Measurements from ENCODE around the gene TMEM45A. TPM values are rescaled to one million over a fixed set of nuclear protein-coding genes. Genes with fewer than 3 reads are reported as not detected.
"Not testable (repeated sequence)": the region's sequence is repeated elsewhere in the genome, so short reads cannot be mapped to it uniquely, and the experiment has no call there.

The TMEM45A gene
- total RNA-seq, 1 donor from 2014 or later: 62.7 TPM

DNA sequence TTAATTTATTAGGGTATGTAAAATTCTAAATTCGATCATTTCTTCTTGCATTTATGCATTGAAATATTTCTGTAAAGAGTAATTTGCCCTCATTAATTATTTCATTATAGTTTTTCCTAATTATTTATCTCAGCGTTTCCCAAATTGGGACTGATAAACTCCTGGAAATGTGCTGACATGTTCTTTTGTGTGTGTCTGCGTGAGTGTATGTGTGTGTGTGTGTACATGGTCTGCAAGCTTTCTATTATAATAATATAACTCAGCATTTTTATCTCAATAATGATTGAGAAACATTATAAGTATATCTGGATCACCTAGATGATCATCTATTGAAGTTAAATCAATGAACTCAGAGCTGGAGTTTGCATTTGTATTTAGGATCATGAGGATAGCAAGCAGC lies 38.7 kb downstream of the TMEM45A start:
- ATAC-seq: no peak
- DNase-seq (ENCODE audit: low spot score): no peak

DNA sequence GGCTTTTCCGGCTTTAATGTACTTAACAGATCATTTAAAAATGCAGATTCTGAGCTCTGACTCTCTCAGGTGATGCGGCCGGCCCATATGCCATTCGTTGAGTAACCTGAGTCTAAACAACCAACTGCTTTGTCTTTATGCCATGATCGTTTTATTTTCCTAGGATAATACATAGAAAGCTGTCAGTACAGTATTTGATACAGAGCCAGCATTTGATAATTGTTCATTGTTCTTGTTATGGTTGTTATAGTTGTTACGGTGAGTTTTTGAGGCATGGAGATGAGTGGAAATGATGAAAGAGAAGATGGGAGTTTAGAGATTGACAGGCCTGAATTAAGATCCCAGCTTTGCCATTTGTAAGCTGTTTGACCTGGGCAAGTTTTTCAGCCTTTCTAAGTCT lies 40.0 kb downstream of the TMEM45A start:
- DNase-seq (ENCODE audit: low spot score) (no peak), ATAC-seq (no peak)

DNA sequence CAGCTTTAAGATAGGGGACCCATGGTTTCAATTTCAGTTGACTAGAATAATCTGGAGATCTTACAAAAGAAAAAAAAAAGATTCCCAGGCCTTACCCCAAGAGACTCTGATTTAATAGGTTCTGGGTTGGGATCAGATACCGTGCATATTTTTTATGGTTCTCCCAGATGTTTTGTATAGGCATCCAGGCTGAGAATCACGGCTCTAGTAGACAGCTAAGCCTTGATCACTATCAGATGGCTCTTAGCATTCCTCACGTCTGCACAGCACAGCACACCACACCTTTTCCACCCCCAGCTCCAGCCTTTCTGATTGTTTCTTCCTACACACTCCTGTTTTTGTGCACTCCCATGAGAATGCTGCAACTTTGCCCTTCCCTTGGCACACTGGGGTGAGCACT lies 40.8 kb downstream of the TMEM45A start:
- ATAC-seq: no peak
- DNase-seq (ENCODE audit: low spot score): no peak

DNA sequence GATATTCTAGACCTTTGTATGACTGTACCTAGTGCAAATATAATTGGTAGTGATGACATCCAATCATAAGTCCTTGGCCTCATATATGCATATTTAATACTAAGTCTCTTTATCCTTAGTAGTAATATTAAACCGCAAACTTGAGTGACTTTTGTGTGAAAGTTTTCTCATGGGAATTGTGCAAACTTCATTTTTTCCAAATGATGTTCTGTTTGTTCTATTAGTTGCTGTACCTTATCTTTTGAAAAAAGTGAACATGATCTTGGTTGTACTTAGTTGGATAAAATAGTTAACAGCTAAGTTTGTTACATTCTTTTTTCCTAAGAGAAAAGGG lies 43.2 kb downstream of the TMEM45A start:
- ATAC-seq (peak; percentile 48), DNase-seq (ENCODE audit: low spot score) (no peak)

DNA sequence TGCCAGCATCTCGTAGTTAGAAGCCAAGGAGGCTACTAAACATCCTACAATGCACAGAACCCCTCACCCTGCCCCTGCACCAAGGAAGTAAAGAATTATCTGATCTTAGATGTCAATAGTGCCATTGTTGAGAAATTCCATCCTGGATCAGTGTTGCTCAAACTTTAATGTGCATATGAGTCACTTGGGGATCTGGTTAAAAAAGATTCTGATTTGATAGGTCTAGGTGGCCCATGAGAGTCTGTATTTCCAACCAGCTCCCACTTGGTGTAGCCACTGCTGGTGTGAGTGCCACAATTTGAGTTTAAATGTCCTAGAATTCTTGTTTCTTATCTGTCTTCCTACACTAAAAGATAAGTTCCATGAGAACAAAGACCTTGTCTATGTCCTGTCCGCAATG lies 43.7 kb downstream of the TMEM45A start:
- ATAC-seq (peak; percentile 34), DNase-seq (ENCODE audit: low spot score) (no peak)

DNA sequence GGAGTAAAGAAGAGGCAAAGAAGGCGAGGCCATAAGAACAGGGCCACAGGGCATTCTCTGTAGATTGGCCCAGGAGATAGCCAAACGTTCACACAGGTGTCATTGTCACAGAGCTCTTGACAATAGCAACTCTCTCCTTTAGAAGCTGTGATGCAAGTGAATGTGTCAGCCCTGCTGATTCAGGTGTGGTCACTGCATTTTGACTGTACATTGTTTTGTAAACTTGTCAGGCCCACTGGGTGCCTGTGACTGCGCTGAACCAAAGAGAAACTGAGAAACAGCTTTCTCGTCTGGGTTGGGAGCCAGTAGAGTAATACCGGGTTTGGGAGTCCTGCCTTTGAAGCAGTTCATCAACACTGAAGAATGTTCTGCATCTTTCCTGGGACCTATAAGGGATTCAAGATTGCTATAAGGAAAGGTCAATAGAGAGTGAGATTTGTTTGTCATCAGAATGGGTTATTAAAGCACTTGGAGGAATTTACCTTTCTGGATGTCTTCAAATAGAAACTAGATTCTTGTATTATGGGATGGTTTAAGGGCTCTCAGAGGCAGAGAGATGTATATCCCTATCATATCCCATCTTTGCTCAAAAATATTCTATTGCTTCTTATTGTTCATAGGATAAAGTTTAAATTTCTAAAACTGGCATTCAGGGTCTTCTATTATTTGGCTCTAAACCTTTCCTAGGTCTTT lies 45.4 kb downstream of the TMEM45A start:
- ATAC-seq (no peak), DNase-seq (ENCODE audit: low spot score) (no peak)

DNA sequence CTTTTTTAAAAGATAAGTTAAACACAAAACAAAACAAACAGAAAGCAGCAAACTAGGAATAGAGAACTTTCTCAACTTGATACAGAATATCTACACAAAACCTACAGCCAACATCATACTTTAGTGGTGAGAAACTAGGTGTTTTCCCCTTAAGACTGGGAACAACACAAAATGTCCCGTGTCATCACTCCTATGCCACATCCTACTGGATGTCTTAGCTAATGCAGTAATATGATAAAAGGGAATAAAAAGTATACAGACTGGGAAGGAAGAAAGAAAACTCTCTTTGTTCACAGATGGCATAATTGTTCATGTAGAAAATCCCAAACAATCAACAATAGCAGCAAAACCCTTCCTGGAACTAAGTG lies 45.9 kb downstream of the TMEM45A start:
- ATAC-seq (no peak), DNase-seq (ENCODE audit: low spot score) (no peak)

DNA sequence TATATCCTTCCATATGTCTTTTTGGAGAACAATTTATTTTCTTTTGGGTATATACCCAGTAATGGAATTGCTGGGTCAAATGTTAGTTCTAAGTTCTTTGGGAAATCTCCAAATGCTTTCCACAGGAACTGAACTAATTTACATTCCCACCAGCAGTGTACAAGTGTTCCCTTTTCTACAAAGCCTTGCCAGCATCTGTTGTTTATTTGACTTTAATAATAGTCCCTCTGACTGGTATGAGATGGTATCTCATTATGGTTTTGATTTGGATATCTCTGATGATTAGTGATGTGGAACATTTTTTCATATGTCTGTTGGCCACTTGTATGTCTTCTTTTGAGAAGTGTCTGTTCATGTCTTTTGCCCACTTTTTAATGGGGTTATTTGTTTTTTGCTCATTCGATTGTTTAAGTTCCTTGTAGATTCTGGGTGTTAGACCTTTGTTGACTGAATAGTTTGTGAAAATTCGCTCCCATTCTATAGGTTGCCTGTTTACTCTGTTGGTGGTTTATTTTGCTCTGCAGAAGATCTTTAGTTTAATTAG lies 48.4 kb downstream of the TMEM45A start:
- DNase-seq (ENCODE audit: low spot score) (no peak), ATAC-seq (no peak)

DNA sequence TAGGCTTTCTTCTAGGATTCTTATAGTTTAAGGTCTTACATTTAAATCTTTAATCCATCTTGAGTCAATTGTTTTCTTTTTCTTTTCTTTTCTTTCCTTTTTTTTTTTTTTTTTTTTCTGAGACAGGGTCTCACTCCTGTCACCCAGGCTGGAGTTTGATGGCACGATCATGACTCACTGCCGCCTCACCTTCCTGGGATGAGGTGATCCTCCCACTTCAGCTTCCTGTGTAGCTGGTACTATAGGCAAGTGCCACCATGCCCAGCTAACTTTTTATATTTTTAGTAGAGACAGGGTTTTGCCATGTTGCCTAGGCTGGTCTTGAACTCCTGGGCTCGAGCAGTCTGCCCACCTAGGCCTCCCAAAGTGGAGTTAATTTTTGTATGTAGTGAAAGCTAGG lies 49.0 kb downstream of the TMEM45A start:
- not testable (repeated sequence) for ATAC-seq; DNase-seq (ENCODE audit: low spot score)

DNA sequence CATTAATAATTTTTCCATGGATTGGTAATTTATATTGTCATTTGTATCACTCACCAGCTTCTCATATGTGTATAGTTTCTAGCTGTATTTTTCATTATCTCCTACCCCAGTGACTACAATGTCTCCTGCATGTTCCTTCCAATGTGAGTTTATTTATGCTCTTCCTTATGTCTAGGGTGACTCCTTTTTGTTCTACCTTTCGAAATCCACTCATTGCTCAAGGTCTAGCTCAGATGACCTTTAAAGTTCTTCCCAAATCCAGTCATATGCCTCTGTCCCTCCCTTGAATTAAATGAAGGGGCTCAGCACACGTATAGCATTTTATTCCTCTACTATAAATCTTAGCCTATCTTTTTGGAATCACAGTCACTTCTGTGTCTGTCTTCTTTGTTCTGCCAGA lies 53.0 kb downstream of the TMEM45A start:
- no peak for ATAC-seq

DNA sequence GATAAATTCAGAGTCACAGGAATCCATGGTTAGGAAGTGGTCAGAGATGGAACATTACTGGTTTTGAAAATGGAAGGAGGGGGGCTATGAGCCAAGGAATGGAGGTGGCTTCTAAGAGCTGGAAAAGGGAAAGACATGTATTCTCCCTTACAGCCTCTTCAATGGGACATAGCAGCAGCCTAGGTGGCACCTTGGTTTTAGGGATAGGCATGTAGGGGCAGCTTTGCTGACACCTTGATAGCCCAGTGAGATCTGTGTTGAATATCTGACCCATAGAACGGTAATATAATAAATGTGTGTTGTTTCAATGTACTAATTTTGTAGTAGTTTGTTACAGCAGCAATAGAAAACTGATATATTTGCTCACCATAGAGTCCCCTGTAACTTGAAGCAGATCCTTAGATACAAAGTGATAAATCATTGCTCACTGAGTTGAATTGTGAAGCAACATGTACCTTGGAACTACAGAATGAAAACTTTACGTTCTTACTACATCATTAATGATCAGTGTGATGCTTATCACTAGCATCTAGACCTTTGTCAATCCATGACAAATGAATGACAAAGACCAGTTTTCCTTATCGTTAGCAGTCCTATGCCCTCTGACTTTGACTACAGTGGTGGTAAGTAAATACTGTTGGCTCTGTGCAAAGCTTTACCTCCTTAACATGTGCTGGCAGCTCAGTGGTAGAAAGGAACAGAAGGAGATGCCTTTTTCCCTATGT lies 53.8 kb downstream of the TMEM45A start:
- DNase-seq (ENCODE audit: low spot score) (no peak), ATAC-seq (peak; percentile 85)

More for the DNA sequence above, 53.0 kb downstream of the TMEM45A start:
- DNase-seq (ENCODE audit: low spot score): no peak

DNA sequence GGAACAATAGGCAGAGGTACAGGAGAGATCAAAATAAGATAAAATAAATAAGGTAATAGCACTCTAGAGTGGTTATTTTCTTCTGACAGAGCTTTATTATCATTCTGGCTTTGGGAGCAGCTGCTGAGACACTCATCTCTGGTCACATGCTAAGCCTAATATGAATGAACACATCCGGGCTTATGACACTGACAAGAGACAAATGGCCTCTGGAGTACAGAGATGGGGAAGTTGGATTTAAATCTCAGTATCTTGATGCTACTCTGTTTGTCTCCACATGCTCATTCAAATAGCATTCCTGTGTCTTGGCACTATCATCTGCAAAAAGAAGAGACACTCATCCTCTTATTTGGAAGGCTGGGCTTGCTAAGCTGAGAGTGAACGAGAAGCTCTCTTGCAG lies 55.6 kb downstream of the TMEM45A start:
- ATAC-seq (no peak), DNase-seq (ENCODE audit: low spot score) (no peak)

DNA sequence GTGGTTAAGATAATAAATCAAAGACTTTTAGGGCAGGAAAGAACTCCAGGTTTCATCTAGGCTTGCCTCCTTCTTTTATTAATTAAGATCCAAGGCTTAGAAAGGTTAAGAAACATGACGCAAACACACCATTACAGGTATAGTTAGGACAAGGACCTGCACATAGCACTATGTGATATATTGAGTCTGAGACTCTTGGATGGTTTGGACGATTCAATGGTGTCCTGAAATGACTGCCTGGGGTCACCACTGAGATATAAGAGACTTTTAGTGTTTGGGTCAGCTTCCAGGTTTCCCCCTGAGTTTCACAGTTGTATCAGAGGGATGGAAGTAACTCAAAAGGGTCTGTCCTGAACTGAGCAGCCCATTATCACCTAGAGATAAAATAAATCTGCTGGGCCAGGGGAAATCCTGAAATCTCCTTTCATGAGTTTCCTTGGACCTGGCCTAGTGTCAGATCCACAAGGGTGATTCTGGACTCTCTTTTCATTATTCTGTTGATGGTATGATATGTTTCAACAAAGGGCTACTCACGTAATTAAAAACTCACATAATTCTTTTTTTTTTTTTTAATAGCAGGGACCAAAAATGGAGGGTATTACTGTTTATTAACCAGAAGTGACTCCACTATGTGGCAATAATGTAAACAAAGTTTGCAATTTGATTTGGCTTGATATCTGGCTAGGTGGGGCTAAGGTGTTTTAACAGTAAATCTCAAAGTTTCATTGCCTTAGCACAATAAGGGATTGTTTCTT lies 61.4 kb downstream of the TMEM45A start:
- ATAC-seq (peak; percentile 80), DNase-seq (ENCODE audit: low spot score) (no peak)

DNA sequence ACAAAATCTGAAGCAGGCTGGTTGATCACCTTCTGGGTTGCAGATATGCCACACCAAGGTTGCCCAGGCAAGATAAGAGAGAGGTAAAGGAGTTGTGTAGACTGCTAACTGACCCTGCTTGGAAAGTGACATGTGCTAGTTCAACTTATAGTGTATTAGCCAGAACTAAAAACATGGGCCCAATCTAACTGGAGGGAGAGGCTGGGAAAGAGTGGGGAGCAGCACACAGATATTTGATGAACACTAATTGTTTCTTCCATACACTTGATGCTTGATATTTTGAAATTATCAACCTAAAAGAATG lies 61.9 kb downstream of the TMEM45A start:
- ATAC-seq: peak; percentile 61
- no peak for DNase-seq (ENCODE audit: low spot score)

DNA sequence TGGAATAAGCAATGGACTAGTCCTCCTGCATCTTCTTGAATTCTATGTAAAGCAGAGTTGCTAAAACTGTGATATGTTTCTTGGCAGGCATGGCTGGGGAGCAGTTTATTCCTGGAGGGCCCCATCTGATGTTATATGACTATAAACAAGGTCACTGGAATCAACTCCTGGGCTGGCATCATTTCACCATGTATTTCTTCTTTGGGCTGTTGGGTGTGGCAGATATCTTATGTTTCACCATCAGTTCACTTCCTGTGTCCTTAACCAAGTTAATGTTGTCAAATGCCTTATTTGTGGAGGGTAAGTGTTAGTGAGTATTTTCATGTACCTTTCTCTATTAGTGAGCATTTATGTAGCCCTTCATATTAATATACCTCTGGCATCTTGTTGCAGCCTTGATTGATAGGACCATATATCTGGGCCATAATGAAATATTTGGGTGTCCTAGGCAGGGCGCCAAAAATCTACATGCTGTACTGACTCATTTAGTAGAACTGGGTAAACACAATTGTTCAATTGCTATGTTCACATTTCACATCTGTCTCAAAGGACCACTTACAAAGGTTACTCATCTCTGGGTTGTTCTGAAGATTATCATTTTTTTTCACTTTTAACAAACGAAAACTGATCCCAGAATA lies 64.4 kb downstream of the TMEM45A start:
- ATAC-seq (no peak), DNase-seq (ENCODE audit: low spot score) (no peak)

DNA sequence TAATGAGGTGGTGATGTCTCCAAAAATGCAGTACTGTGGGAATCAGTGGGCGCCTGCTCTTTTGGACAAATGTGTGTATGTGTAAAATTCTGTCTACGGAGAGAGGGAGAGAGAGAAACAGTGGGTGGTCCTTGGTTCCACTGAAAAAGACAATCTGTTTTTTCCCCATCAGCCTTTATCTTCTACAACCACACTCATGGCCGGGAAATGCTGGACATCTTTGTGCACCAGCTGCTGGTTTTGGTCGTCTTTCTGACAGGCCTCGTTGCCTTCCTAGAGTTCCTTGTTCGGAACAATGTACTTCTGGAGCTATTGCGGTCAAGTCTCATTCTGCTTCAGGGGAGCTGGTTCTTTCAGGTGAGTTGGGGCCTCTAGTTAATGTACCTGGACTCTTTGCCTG lies 65.8 kb downstream of the TMEM45A start:
- no peak for ATAC-seq
- no peak for DNase-seq (ENCODE audit: low spot score)

DNA sequence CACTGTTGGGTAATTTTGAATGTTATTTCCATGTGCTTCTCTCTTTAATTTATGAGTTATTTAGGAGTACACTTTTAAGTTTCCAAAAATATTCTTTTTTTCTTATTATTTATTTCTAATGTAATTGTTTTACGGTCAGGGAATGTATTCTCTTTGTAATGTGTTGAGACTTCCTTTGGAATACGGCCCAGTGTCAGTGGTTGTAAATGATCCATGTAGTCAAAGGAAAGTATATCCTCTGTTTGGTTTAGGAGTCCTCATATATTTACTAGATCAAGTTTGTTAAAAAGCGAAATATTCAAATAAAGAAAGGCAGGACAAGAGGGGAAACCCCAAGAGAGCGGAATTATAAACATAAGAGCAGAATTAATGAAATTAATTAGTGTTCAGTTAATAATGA lies 68.0 kb downstream of the TMEM45A start:
- ATAC-seq (no peak), DNase-seq (ENCODE audit: low spot score) (no peak)

DNA sequence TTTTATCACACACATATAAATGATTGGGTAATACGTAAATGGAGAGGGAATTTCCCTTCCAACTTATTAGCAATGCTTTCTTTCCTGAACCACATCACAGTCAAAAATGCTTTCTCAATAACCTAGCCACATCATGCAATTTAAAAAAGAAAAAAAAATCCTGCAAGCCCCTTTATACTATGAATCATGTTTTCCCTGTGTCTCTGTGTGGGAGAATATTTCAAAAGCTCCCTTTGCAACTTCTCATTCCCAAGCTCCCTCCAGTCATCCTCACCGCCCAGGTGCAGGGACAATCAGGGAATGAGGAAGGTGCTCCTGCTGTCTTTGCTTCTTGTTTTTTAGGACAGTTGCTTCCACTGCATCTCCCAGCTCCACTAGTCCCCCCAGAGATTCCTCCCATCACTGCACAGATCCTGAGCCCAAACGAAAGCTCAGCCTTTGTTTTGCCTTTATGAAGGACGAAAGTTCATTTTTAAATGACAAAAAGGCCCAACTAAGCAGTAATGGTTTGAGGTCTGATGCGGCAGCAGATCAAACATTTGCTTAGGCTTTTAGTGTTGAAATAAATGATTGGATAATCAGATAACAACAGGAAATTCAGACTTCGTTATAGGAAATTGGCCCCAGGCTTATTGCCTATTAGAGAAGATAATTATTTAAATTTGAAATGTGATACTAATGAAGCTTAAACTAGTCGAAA lies 69.2 kb downstream of the TMEM45A start:
- DNase-seq (ENCODE audit: low spot score) (no peak), ATAC-seq (peak; percentile 66)

DNA sequence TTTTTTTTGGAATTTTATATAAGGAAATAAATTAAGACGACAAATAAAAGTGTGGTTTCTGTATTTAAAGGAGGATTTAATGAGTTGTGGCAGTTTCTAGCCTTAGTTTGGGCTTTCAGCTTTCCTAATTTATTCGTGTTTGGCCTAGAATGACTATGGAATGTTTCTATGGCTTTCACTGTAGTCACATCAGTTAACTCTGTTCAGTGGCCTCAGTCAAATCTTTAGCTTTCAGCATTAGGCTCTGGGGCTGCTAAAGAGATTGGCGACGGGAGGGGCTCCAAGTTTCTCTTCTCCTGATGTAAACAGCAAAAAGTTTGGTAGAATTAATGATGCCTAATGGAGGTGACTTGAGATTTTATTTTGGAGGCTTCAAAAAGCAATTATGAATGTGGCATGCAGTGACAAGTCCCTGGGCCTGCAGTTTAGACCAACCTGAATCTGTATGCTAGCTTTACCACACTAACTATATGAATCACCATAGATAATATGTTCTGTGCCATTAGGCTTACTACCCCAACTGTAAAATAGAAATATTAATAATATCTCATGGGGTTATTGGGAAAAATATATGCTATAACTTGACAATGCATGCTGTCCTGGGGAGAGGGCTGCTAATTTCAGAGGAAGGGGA lies 69.9 kb downstream of the TMEM45A start:
- DNase-seq (ENCODE audit: low spot score) (no peak), ATAC-seq (no peak)

DNA sequence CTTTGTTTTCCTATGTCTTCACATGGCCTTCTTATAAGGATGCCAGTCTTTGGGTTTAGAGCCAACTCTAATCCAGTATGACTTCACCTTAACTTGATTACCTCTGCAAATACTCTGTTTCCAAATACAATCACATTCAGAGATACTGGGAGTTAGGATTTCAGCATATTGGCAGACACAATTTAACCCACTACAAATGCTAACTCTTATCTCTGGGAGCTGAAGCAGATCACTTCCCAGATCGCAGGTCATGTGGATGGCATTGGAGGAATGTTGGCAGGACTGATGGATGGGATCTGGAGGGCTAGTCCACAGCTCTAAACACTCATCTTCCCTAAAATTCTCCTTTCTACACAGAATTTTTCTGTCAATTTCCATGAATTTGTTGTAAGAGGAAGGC lies 70.8 kb downstream of the TMEM45A start:
- DNase-seq (ENCODE audit: low spot score) (no peak), ATAC-seq (peak; percentile 60)
